HCT116 (cell line): ENCODE results near the gene GOLGA3. TPM values are rescaled to one million over a fixed set of nuclear protein-coding genes. Genes with fewer than 3 reads are reported as not detected.

ENCODE experiments used
- ATAC-seq: fragments of 200-7000 bp; cut with Tn5 transposase; 2 replicates; pipeline ENCODE4 v1.9.1; 2020; ENCODE audit warnings: mild to moderate bottlenecking, moderate library complexity
- BruUV-seq: library from RNA; stranded (reverse); fragments of 400-500 nt; replicated peaks from 2 replicates; lab custom pipeline; 2021; lab: Mats Ljungman, UMichigan
- CTCF ChIA-PET: fragments of 300-600 bp; sonication (Branson Sonifier 250); formaldehyde crosslinking; loops from one replicate; lab custom pipeline; 2021; ENCODE audit warnings: antibody characterized with exemption; lab: Charles Lee
- POLR2A ChIA-PET: fragments of 300-600, 350-600 bp; sonication (Branson Sonifier 250); formaldehyde crosslinking; loops from one replicate; lab custom pipeline; 2021; ENCODE audit warnings: antibody characterized with exemption; lab: Charles Lee
- RAD21 ChIA-PET, 2 experiments: fragments of 300-600 bp; sonication (Branson Sonifier 250); formaldehyde crosslinking; loops; one replicate each; lab custom pipeline; 2023; ENCODE audit warnings: low total read pairs in 2 of 2; ENCODE audit not compliant: uncharacterized antibody in 2 of 2, unreplicated experiment in 2 of 2, low non-redundant PET in 1 of 2; lab: Charles Lee
- DNase-seq: peaks from one replicate; pipeline ENCODE4 v3.0.0-alpha.2; 2010; ENCODE audit warnings: low read depth, low spot score
- H2AFZ ChIP-seq: fragments of 200-600 bp; shearing (Covaris generic), sonication (generic); 2 replicates; pipeline ENCODE4 v1.6.1; 2017; ENCODE audit warnings: low read depth, mixed run types, mixed read lengths, antibody characterized with exemption, low read length; ENCODE audit not compliant: poor library complexity, severe bottlenecking
- H3K27ac ChIP-seq: 2 replicates; pipeline ENCODE4 v1.5.1; 2012; ENCODE audit warnings: low read depth, low read length
- H3K27me3 ChIP-seq: fragments of 200-600 bp; sonication (generic); 2 replicates; pipeline ENCODE4 v1.6.1; 2016; ENCODE audit warnings: mixed run types, low read length, mixed read lengths; ENCODE audit not compliant: insufficient read depth
- H3K36me3 ChIP-seq, 2 experiments: fragments of 200-500 bp in 1 of 2; fragments of 200-600 bp in 1 of 2; sonication (Bioruptor generic) in 1 of 2; sonication (generic) in 1 of 2; 2 replicates each; pipeline versions ENCODE4 v1.5.1 to v1.6.1; 2014 to 2016; ENCODE audit warnings: low read length in 2 of 2, inconsistent platforms in 1 of 2, mixed read lengths in 1 of 2, mixed run types in 1 of 2; ENCODE audit not compliant: insufficient read depth in 2 of 2, control insufficient read depth in 1 of 2
- H3K4me1 ChIP-seq, 2 experiments: fragments of 200-600 bp in 1 of 2; sonication (generic) in 1 of 2; 2 replicates each; pipeline versions ENCODE4 v1.5.1 to v1.6.1; 2012 to 2017; ENCODE audit warnings: low read length in 2 of 2, inconsistent platforms in 1 of 2, mild to moderate bottlenecking in 1 of 2, mixed read lengths in 1 of 2, mixed run types in 1 of 2, moderate library complexity in 1 of 2; ENCODE audit not compliant: insufficient read depth in 2 of 2, control insufficient read depth in 1 of 2
- H3K4me2 ChIP-seq: fragments of 200-600 bp; sonication (generic); 2 replicates; pipeline ENCODE4 v1.6.1; 2017; ENCODE audit warnings: mixed run types, low read length, mixed read lengths
- H3K4me3 ChIP-seq, 2 experiments: fragments of 200-600 bp in 1 of 2; sonication (generic) in 1 of 2; replicated peaks in 1 of 2; 2 replicates each; pipeline ENCODE4 v1.5.1; 2011 to 2016; ENCODE audit warnings: low read length in 2 of 2, control low read depth in 1 of 2, low read depth in 1 of 2, mild to moderate bottlenecking in 1 of 2, mixed read lengths in 1 of 2, mixed run types in 1 of 2
- H3K79me2 ChIP-seq: fragments of 200-600 bp; sonication (generic); 2 replicates; pipeline ENCODE4 v1.6.1; 2017; ENCODE audit warnings: mild to moderate bottlenecking, mixed run types, low read length, moderate library complexity, mixed read lengths; ENCODE audit not compliant: insufficient read depth
- H3K9ac ChIP-seq: fragments of 200-600 bp; sonication (generic); 2 replicates; pipeline ENCODE4 v1.6.1; 2016; ENCODE audit warnings: low read length, mixed read lengths
- H3K9me2 ChIP-seq: fragments of 200-600 bp; sonication (generic), shearing (Covaris generic); 2 replicates; pipeline ENCODE4 v1.6.1; 2017; ENCODE audit warnings: mixed run types, mild to moderate bottlenecking, moderate library complexity; ENCODE audit not compliant: insufficient read depth
- H3K9me3 ChIP-seq, 2 experiments: fragments of 200-500 bp in 1 of 2; fragments of 200-600 bp in 1 of 2; sonication (Bioruptor generic) in 1 of 2; sonication (generic) in 1 of 2; 2 replicates each; pipeline ENCODE4 v1.6.1; 2014 to 2017; ENCODE audit warnings: low read length in 2 of 2, mixed read lengths in 2 of 2, inconsistent platforms in 1 of 2, low read depth in 1 of 2, mild to moderate bottlenecking in 1 of 2, mixed run types in 1 of 2, moderate library complexity in 1 of 2; ENCODE audit not compliant: control insufficient read depth in 1 of 2, insufficient read depth in 1 of 2
- H4K20me1 ChIP-seq: fragments of 200-600 bp; sonication (generic), shearing (Covaris generic); 2 replicates; pipeline ENCODE4 v1.6.1; 2017; ENCODE audit warnings: mixed run types, mild to moderate bottlenecking, moderate library complexity; ENCODE audit not compliant: insufficient read depth
- ATF3 ChIP-seq: IDR thresholded peaks from 2 replicates; pipeline ENCODE4 v1.6.1; 2012
- CBX3 ChIP-seq: IDR thresholded peaks from 2 replicates; pipeline ENCODE4 v1.6.1; 2012; ENCODE audit warnings: low read depth
- EGR1 ChIP-seq: IDR thresholded peaks from 2 replicates; pipeline ENCODE4 v1.6.1; 2012; ENCODE audit warnings: low read depth
- EZH2 ChIP-seq: fragments of 200-600 bp; sonication (generic); IDR thresholded peaks from 2 replicates; pipeline ENCODE4 v1.6.1; 2017; ENCODE audit warnings: antibody characterized with exemption, mixed run types
- EZH2phosphoT487 ChIP-seq: fragments of 200-600 bp; IDR thresholded peaks from 2 replicates; pipeline ENCODE4 v1.6.1; 2018; ENCODE audit warnings: antibody characterized with exemption, borderline replicate concordance
- JUND ChIP-seq: IDR thresholded peaks from 2 replicates; pipeline ENCODE4 v1.6.1; 2012
- MAX ChIP-seq: IDR thresholded peaks from 2 replicates; pipeline ENCODE4 v1.6.1; 2012
- POLR2A ChIP-seq: IDR thresholded peaks from 2 replicates; pipeline ENCODE4 v1.7.0; 2011; ENCODE audit warnings: borderline replicate concordance; ENCODE audit not compliant: insufficient read depth, insufficient read length; ENCODE audit errors: extremely low read depth
- RAD21 ChIP-seq: IDR thresholded peaks from 2 replicates; pipeline ENCODE4 v1.6.1; 2012; ENCODE audit warnings: low read depth, mild to moderate bottlenecking
- SIN3A ChIP-seq: IDR thresholded peaks from 2 replicates; pipeline ENCODE4 v1.6.1; 2012; ENCODE audit warnings: low read depth
- SP1 ChIP-seq: IDR thresholded peaks from 2 replicates; pipeline ENCODE4 v1.6.1; 2012; ENCODE audit warnings: low read depth
- SRF ChIP-seq: IDR thresholded peaks from 2 replicates; pipeline ENCODE4 v1.6.1; 2012; ENCODE audit warnings: low read depth
- TCF7L2 ChIP-seq: IDR thresholded peaks from 2 replicates; pipeline ENCODE4 v1.7.0; 2011; ENCODE audit warnings: borderline replicate concordance, inconsistent platforms; ENCODE audit not compliant: insufficient read depth, insufficient read length; ENCODE audit errors: extremely low read depth
- YY1 ChIP-seq: IDR thresholded peaks from 2 replicates; pipeline ENCODE4 v1.6.1; 2011; ENCODE audit warnings: low read length, low read depth, moderate library complexity, mild to moderate bottlenecking; ENCODE audit not compliant: insufficient replicate concordance; ENCODE audit errors: extremely low read depth
- ZBTB33 ChIP-seq: IDR thresholded peaks from 2 replicates; pipeline ENCODE4 v1.6.1; 2011; ENCODE audit warnings: mild to moderate bottlenecking, low read length, moderate library complexity; ENCODE audit not compliant: insufficient replicate concordance; ENCODE audit errors: extremely low read depth
- ZFX ChIP-seq: fragments of 450-650 bp; IDR thresholded peaks from 2 replicates; pipeline ENCODE4 v1.6.1; 2017
- ZNF274 ChIP-seq: fragments of 200-500 bp; sonication (Bioruptor generic); IDR thresholded peaks from 2 replicates; pipeline ENCODE4 v1.6.1; 2014; ENCODE audit warnings: mild to moderate bottlenecking, low read depth, low read length, inconsistent platforms
- intact Hi-C: fragments of 100-400 bp; cut with micrococcal nuclease; formaldehyde crosslinking; loops from 2 replicates; pipeline ENCODE4 v1.10.0; 2022
- total RNA-seq: library from RNA; stranded (reverse); gene quantifications from one replicate; pipeline ENCODE4 v1.2.1, GENCODE V29; 2021; ENCODE audit not compliant: unreplicated experiment

GOLGA3 gene
- total RNA-seq, 1 experiment from 2014 or later, result 35.1 TPM

GRCh38 chr12:132730353-132730752 is 98.3 kb downstream of the GOLGA3 start (continued):
- no peak for TF ChIP-seq MAX
- TF ChIP-seq, all 23 proteins: peak for 0

- no peak for TF ChIP-seq POLR2A
- TF ChIP-seq SIN3A, result no peak
- Histone ChIP-seq H3K9me2 (no peaks in the 10 kb centered on the region), H3K79me2 (peaks cover 9% of the 10 kb centered on the region; the same call in 1 of the 2 replicates), H4K20me1 (no peaks in the 10 kb centered on the region), H3K27me3 (no peaks in the 10 kb centered on the region), H3K27ac (peak overlapping the region; percentile 26; the same call in 1 of the 2 replicates), H2AFZ (no peak overlapping the region), H3K9me3 (no peaks in the 10 kb centered on the region), H3K9ac (no peak overlapping the region), H3K36me3 (peaks cover 39 to 61% of the 10 kb centered on the region in 2 experiments), H3K4me2 (no peak overlapping the region), H3K4me3 (no peak overlapping the region), H3K4me1 (peaks cover 0 to 3% of the 10 kb centered on the region in 2 experiments; a peak in 1 of 4 replicates)
- intact Hi-C loops, result no loop called here
- ChIA-PET CTCF (no interaction called here), RAD21 (no interaction called here), POLR2A (no interaction called here)
- ATAC-seq (peak; percentile 41; the same call in 1 of the 2 replicates), DNase-seq (no peak)
- no TSS peak for BruUV-seq
These were observed 98.9 kb downstream of the GOLGA3 start for GRCh38 chr12:132729541-132730320.

GRCh38 chr12:132728502-132728901 is 100.2 kb downstream of the GOLGA3 start:
- Histone ChIP-seq H3K4me3 (no peak overlapping the region), H3K4me1 (peaks cover 0 to 3% of the 10 kb centered on the region in 2 experiments; a peak in 1 of 4 replicates), H4K20me1 (no peaks in the 10 kb centered on the region), H2AFZ (no peak overlapping the region), H3K4me2 (no peak overlapping the region), H3K9me2 (no peaks in the 10 kb centered on the region), H3K9me3 (no peaks in the 10 kb centered on the region), H3K36me3 (peaks cover 37 to 60% of the 10 kb centered on the region in 2 experiments), H3K27me3 (no peaks in the 10 kb centered on the region), H3K9ac (no peak overlapping the region), H3K79me2 (peaks cover 4% of the 10 kb centered on the region; the same call in 1 of the 2 replicates), H3K27ac (no peak overlapping the region)
- ChIA-PET RAD21 (no interaction called here), POLR2A (no interaction called here), CTCF (no interaction called here)
- no peak for TF ChIP-seq CBX3
- TF ChIP-seq JUND, result no peak
- no peak for TF ChIP-seq TCF7L2
- TF ChIP-seq SP1, result no peak
- TF ChIP-seq EZH2, result no peak
- TF ChIP-seq SRF, result no peak
- TF ChIP-seq ZFX, result no peak
- no peak for TF ChIP-seq ZBTB33
- TF ChIP-seq EGR1, result no peak
- TF ChIP-seq YY1, result no peak
- TF ChIP-seq SIN3A, result no peak
- no peak for TF ChIP-seq ZNF274
- no peak for TF ChIP-seq MAX
- no peak for TF ChIP-seq EZH2phosphoT487
- TF ChIP-seq ATF3, result no peak
- TF ChIP-seq RAD21, result no peak
- ATAC-seq (no peak), DNase-seq (no peak)
- no TSS peak for BruUV-seq
- intact Hi-C loops, result no loop called here
